Gastrocnemius medialis (tissue), 4 donors: Measurements from ENCODE around the gene HES1. TPM values are rescaled to one million over a fixed set of nuclear protein-coding genes. Genes with fewer than 3 reads are reported as not detected.

Source experiments
- ATAC-seq, 2 donors: fragments of 150-250 bp; one replicate each; pipeline ENCODE4 v1.9.1; 2016
- DNase-seq, 2 donors: peaks; one replicate each; pipeline ENCODE4 v3.0.0-alpha.2; 2019
- H3K27ac ChIP-seq, 4 donors: fragments of 200-600 bp; sonication (generic); 1 replicate in 1 of 4; 2 replicates in 3 of 4; pipeline ENCODE4 v1.5.1; 2016 to 2018; ENCODE audit warnings: mild to moderate bottlenecking in 2 of 4, moderate library complexity in 1 of 4
- H3K27me3 ChIP-seq, 3 donors: fragments of 200-600 bp; sonication (generic) in 2 of 3; 1 replicate in 1 of 3; 2 replicates in 2 of 3; pipeline versions ENCODE4 v1.5.1 to v1.6.0; 2016 to 2019; ENCODE audit warnings: mild to moderate bottlenecking in 1 of 3, moderate library complexity in 1 of 3
- H3K36me3 ChIP-seq, 2 donors: fragments of 200-600 bp; sonication (generic) in 1 of 2; one replicate each; pipeline ENCODE4 v1.5.1; 2017 to 2018
- H3K4me1 ChIP-seq, 2 donors: fragments of 200-600 bp; sonication (generic) in 1 of 2; one replicate each; pipeline ENCODE4 v1.5.1; 2016 to 2017; ENCODE audit warnings: mild to moderate bottlenecking in 2 of 2
- H3K4me3 ChIP-seq, 4 donors: fragments of 200-600 bp; sonication (generic) in 3 of 4; 1 replicate in 1 of 4; 2 replicates in 3 of 4; pipeline ENCODE4 v1.5.1; 2016 to 2019; ENCODE audit warnings: mild to moderate bottlenecking in 2 of 4
- H3K9me3 ChIP-seq, 3 donors: fragments of 200-600 bp; sonication (generic) in 2 of 3; 1 replicate in 1 of 3; 2 replicates in 2 of 3; pipeline ENCODE4 v1.5.1; 2016 to 2019
- POLR2A ChIP-seq, 2 donors: fragments of 450-650 bp; IDR thresholded peaks; one replicate each; pipeline ENCODE4 v1.6.1; 2017; ENCODE audit warnings: antibody characterized with exemption in 2 of 2, mild to moderate bottlenecking in 2 of 2, moderate library complexity in 2 of 2
- in situ Hi-C, 4 donors: fragments of 200-750 bp; cut with MboI; loops; one replicate each; pipeline versions ENCODE4 v1.15.0 to v1.8.0; 2017; ENCODE audit warnings: low sequenced_read_pairs in 4 of 4
- intact Hi-C: fragments of 100-400 bp; cut with DNase I; formaldehyde crosslinking; loops from one replicate; pipeline ENCODE4 v1.15.1; 2023; ENCODE audit warnings: low total_unique reads
- total RNA-seq, 4 donors: library from RNA; depleted of rRNA; stranded (reverse); fragments of >200 nt; gene quantifications; one replicate each; pipeline versions ENCODE4 v1.1.0 to v1.2.3, GENCODE V29; 2016
- TF ChIP-seq, protein P1 (sequence below), 5 experiments: fragments of 450-650 bp in 3 of 5; fragments of 200-600 bp in 2 of 5; sonication (generic) in 2 of 5; IDR thresholded peaks in 4 of 5; conservative IDR thresholded peaks in 1 of 5; 1 replicate in 4 of 5; 2 replicates in 1 of 5; pipeline ENCODE4 v1.5.1; 2016 to 2019; ENCODE audit warnings: antibody characterized with exemption in 5 of 5, mild to moderate bottlenecking in 3 of 5, moderate library complexity in 3 of 5

The HES1 gene
- total RNA-seq, 4 donors from 2014 or later, result 9.7 to 38.3 (median 27.8) TPM

DNA sequence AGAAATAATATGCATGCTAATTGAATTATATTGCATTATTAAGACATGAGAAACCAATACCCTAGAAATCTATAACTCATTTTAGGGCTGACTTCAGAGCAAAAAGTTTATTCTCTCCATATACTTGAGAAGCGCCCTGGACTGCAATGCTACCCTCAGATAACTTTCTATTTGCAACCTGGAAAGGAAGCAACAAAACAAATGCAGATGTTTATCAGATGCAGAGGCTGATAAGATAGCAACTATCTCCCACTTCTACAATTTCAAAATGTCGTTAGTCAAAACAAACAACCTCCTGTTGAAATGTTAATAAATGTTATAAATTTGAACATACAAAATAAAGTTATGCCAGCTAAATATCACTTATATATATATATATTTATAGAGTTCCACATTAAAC lies 34.8 kb downstream of the HES1 start:
- Histone ChIP-seq H3K27me3 (no peaks in the 10 kb centered on the region), H3K27ac (no peak overlapping the region), H3K36me3 (no peaks in the 10 kb centered on the region), H3K4me3 (no peak overlapping the region), H3K4me1 (no peaks in the 10 kb centered on the region), H3K9me3 (no peaks in the 10 kb centered on the region)
- ATAC-seq (no peak), DNase-seq (no peak)
- intact Hi-C loops, result no loop called here
- TF ChIP-seq, protein P1, sequence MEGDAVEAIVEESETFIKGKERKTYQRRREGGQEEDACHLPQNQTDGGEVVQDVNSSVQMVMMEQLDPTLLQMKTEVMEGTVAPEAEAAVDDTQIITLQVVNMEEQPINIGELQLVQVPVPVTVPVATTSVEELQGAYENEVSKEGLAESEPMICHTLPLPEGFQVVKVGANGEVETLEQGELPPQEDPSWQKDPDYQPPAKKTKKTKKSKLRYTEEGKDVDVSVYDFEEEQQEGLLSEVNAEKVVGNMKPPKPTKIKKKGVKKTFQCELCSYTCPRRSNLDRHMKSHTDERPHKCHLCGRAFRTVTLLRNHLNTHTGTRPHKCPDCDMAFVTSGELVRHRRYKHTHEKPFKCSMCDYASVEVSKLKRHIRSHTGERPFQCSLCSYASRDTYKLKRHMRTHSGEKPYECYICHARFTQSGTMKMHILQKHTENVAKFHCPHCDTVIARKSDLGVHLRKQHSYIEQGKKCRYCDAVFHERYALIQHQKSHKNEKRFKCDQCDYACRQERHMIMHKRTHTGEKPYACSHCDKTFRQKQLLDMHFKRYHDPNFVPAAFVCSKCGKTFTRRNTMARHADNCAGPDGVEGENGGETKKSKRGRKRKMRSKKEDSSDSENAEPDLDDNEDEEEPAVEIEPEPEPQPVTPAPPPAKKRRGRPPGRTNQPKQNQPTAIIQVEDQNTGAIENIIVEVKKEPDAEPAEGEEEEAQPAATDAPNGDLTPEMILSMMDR (IDR thresholded peaks at IDR 0.05 in 4 of 5, conservative IDR thresholded peaks at IDR 0.05 in 1 of 5), result no peak
- no peak for TF ChIP-seq POLR2A (IDR thresholded peaks at IDR 0.05)
- in situ Hi-C loops, result no loop called here

DNA sequence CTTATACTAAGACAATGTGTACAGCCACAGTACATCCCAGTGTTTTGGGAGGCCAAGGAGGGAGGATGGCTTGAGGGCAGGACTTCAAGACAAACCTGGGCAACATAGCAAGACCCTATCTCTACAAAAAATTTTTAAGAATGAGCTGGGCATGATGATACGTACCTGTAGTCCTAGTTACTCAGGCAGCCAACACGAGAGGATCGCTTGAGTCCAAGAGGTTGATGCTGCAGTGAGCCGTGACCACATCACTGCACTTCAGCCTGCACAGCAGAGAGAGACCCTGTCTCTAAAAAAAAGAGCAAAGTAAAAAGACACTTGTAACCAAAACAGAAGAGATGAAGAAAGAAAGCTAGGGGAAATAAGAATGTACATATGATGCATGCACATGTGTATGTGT lies 38.5 kb downstream of the HES1 start:
- no peaks in the 10 kb centered on the region for H3K9me3 ChIP-seq
- H3K4me1 ChIP-seq, result peaks cover 0 to 4% of the 10 kb centered on the region in 2 donors
- H3K27ac ChIP-seq, result no peak overlapping the region
- TF ChIP-seq POLR2A (IDR thresholded peaks at IDR 0.05), result no peak
- TF ChIP-seq, protein P1 (IDR thresholded peaks at IDR 0.05 in 4 of 5, conservative IDR thresholded peaks at IDR 0.05 in 1 of 5), result no peak
- ATAC-seq, result no peak
- in situ Hi-C loops (no loop called here), intact Hi-C loops (no loop called here)
- H3K4me3 ChIP-seq, result no peak overlapping the region
- H3K36me3 ChIP-seq, result no peaks in the 10 kb centered on the region
- peaks cover 0 to 4% (median 0%) of the 10 kb centered on the region in 3 donors for H3K27me3 ChIP-seq
- DNase-seq, result no peak

DNA sequence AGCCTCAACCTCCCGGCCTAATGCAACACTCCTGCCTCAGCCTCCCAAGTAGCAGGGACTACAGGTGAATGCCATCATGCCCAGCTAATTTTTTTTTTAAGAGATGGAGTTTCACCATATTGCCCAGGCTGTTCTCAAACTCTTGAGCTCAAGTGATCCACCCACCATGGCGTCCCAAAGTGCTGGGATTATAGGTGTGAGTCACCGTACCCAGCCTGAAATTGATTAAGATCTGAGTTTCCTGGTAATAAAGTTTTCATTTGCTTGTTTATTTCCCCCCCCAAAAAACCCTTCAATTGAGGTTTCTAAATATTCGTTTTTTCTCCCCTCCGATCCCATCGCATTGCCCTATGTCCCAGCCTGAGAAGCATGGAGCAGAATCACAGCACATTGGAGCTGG lies 39.0 kb downstream of the HES1 start:
- Histone ChIP-seq H3K36me3 (no peaks in the 10 kb centered on the region), H3K4me1 (peaks cover 0 to 4% of the 10 kb centered on the region in 2 donors), H3K9me3 (no peaks in the 10 kb centered on the region), H3K27me3 (peaks cover 0 to 4% (median 0%) of the 10 kb centered on the region in 3 donors), H3K27ac (no peak overlapping the region), H3K4me3 (no peak overlapping the region)
- TF ChIP-seq, protein P1 (IDR thresholded peaks at IDR 0.05 in 4 of 5, conservative IDR thresholded peaks at IDR 0.05 in 1 of 5), result no peak
- TF ChIP-seq POLR2A (IDR thresholded peaks at IDR 0.05), result no peak
- intact Hi-C loops (no loop called here), in situ Hi-C loops (no loop called here)
- DNase-seq (no peak), ATAC-seq (no peak)

DNA sequence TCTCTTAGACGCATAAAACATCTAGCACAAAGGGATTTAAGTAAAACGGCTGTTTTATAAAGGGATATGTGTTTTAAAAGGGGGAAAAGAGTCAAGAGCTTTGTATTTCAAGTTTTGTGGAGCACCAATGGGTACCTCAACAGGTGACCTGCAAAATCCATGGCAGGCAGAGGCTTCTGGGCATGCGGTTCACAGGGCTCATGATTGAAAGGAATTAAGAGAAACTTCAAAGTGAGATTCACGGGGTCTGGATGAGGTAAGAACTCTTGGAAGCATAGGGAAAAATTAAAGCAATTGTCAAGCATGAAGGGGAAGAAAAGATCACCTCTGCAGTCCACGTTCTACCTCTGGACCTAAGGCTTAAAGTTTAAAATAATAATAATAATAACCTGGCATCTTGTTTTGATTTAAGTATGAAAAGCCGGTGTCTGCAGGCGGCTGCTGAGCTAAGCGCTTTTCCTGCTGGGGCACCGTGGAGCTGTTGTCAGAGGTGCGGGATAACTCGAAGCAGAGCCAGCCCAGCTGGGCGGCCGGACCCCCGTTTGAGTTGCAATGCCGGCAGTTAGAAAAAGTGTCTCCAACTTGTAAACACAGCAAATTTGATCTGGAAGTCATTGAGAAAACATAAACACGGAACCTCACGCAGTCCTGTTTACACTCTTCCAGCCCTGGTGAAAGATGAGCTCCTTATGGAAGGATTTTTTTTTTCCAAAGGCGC lies 40.5 kb downstream of the HES1 start:
- Histone ChIP-seq H3K9me3 (no peaks in the 10 kb centered on the region), H3K27me3 (peaks cover 0 to 4% (median 0%) of the 10 kb centered on the region in 3 donors), H3K4me3 (no peak overlapping the region), H3K36me3 (no peaks in the 10 kb centered on the region), H3K27ac (no peak overlapping the region), H3K4me1 (peaks cover 0 to 4% of the 10 kb centered on the region in 2 donors)
- in situ Hi-C loops, result no loop called here
- DNase-seq (no peak), ATAC-seq (no peak)
- intact Hi-C loops, result no loop called here
- TF ChIP-seq, protein P1 (IDR thresholded peaks at IDR 0.05 in 4 of 5, conservative IDR thresholded peaks at IDR 0.05 in 1 of 5), result no peak
- TF ChIP-seq POLR2A (IDR thresholded peaks at IDR 0.05), result no peak
